HG03558 (cell line): Measurements from ENCODE around the gene CDK5RAP2.

Experiments
- ATAC-seq: cut with Tn5 transposase; IDR thresholded peaks from one replicate; pipeline ENCODE4 v1.9.1; 2021; ENCODE audit warnings: moderate number of reproducible peaks; ENCODE audit not compliant: unreplicated experiment; ENCODE audit errors: extremely low read depth

CDK5RAP2 gene

GRCh38 chr9:120389867-120390266 is 190.1 kb downstream of the CDK5RAP2 start:
- no peak for ATAC-seq

GRCh38 chr9:120389300-120389699 is 190.7 kb downstream of the CDK5RAP2 start:
- ATAC-seq: no peak

DNA sequence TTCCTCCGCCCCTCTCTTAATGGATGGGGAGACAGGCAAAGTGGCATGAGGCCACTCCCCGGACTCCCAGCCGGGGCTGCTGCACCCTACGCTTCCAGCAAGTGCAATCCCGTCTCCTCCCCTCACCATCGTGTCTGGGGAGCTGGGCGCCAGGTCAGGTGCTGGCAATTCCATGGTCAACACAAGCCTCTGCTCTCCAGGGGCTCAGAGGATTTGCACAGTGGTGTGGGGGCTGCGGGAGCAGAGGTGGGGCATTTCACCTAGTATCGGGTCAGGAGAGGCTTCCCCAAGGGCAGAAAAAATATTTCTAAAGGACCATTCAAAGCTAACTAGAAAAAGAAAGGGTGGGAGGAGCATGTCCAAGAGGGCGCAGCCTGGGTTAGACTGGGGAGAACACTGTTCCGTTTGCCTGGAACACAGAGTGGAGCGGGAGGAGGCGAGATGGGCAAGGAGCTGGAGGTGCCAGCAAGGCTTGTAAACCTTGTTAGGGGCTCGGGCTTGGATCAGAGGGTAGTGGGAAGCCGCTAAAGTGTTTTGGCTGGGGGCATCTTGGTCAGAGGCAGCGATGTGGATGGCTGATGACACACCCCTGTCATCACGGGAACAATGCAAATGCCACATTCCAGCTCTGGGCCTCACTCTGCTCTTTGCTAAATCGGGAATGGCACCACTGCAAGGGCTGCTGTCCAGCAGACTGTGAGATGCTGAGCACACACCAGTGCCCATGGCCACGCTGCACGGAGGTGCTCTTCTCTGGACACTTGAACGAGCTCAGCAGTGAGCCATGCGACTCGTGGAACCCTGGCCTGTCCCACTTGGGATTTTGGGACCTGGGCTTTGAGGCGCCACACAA is 191.7 kb downstream of the CDK5RAP2 start:
- no peak for ATAC-seq

- no peak for ATAC-seq
These were observed 192.5 kb downstream of the CDK5RAP2 start for GRCh38 chr9:120387257-120388002.

- no peak for ATAC-seq
These were observed 193.4 kb downstream of the CDK5RAP2 start for GRCh38 chr9:120386390-120387131.

- ATAC-seq: no peak
These were observed 194.2 kb downstream of the CDK5RAP2 start for GRCh38 chr9:120385606-120386389.

DNA sequence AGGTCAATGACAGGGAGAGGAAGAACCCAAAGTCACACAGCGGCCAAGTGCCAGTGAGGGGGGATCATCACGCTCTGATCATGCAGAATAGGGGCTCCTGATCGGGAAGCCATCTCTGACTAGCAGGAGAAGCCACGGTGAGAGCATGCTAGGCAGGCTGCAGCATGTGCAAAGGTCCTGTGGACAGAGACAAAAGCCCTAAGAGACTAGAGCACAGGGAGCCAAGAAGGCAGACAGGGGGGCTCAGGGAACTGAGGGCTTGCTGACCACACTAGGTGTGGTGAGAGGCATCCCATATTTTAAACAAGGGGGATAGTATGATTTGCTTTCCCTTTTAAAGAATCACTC is 195.1 kb downstream of the CDK5RAP2 start:
- no peak for ATAC-seq

DNA sequence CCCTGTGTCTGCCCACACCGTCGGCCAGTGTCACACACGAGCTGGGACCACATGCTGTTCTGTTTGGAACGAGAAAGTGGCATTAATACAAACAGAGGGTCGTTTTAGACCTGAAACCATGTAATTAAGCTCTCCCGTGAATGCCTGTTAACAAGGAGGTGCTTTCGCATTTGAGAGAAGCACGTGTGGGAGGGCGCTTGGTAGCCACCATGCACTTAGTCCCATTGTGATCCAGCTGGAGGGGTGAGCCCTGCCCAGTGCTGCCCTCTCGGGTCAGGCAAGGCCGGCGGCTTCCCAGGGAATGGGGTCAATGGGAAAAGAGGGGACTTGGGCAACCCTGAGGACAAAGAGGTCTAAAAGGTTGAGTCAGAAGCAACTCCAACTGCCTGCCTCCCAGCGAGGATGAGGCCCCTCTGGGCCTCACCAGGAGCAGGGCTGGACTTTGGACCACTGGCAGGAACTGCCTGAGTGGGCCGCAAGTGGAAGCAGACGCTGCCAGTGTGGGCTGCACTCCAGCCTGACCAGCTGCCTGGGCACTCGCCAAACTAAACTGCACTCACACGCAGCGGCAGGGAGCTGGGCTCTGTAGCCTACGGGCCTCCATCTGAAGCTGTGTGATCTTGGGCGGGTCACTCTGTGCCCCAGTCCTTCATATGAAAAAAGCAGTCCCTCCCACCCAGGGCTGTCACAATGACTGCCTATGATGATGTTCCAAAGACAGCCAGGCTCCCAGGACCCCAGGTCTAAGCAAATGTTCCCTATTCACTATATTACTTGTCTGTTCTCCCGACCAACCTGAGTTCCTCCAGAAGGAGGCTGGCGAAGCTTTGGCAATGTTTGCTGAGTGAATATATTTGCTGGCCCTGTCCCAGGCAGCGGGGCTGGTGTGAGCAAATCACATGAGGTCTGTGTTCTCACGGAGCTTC is 195.7 kb downstream of the CDK5RAP2 start:
- no peak for ATAC-seq

DNA sequence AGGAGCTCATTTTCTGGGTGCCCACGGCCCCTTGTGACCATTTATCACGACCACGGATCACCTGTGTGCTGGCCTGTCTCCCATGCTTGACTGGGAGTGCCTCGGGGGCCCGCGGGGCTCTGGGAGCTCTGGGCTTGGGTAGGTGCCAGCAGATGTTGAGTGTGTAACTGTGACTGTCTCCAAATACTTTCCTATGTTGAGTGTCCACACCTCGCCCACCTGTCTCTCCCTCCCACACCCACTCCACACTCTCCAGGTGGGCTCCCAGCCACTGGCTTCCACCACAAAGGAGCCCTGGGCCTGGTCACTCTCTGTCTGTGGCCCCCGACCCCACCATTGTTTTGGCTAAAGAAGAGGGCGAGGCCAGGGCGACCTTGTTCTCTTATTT is 196.4 kb downstream of the CDK5RAP2 start:
- ATAC-seq: no peak

- ATAC-seq: no peak
These were observed 197.5 kb downstream of the CDK5RAP2 start for GRCh38 chr9:120382453-120382852.

DNA sequence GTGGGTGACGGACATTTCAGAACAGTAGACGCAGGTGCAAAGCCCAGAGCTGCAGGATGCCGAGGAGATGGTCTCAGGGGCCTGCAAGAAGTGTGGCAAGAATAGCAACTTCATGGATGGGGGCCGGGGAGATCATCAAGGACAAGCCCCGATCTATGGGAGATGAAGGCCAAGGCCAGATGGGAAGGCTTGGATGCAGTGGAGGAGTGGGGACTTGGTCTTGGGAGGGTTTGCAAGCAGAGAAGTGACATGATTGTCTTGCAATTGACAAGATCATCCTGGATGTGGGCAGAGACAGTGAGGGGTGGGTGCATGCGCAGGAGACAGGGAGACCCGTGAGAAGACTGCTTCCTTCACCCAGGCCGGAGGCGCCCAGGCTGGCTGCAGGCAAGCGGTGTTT is 198.1 kb downstream of the CDK5RAP2 start:
- no peak for ATAC-seq

- no peak for ATAC-seq
These were observed 200.4 kb downstream of the CDK5RAP2 start for GRCh38 chr9:120379611-120380010.

- ATAC-seq: no peak
These were observed 201.3 kb downstream of the CDK5RAP2 start for GRCh38 chr9:120378680-120379079.

DNA sequence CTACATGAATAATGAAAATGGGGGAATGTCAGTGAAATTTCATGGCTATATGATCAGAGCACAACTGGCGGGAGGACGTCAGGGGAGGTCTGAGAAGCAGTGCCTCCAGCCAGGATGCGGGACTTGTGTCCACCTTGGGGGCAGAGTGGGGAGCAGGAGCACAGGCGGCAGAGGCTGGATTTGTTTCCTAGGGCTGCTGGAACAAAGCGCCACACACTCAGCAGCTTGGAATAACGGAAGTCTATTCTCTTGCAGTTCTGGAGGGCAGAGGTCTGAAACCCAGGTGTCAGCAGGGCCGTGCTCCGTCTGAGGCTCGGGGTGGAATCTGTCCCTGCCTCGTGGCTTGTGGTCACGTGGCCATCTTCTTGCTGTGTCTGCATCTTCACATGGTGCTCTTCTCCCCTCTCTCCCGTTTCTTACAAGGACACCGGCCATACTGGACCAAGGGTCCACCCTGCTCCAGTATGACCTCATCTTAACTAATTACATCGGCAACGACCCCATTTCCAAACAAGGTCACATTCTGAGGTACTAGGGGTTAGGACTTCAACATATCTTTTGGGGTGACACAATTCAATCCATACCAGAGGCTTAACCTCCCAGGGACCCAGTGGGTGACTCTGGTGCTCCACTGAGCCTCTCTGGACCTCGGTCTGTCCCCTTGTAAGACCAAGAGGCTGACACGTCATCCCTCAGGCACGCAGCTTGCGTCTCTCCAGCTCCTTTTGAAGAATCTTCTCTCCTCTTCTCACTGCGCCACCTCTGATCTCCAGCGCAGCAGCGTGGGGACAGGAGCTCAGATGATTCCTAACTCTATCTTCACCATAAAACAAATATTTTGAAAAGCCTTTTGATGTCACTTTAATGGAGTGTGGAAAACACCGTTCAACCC is 202.5 kb downstream of the CDK5RAP2 start:
- ATAC-seq: no peak

DNA sequence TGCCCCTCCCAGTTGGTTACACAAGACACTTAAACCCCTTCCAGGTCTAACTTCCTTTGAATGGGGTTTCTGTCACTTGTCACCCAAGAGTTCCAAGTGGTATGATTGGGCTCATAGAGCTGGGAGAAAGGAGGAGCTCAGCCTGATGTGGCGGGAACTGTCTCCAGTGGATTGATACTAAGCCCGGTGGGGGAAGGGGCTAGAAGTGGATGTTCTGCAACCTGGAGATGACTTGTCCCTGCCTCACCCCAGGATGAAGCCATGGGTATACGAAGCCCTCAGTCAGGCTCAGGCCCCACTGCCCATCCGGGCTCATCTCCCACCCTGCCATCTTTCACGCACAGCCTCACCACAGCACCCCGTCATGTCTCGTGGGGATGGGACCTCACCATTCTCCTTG is 203.9 kb downstream of the CDK5RAP2 start:
- ATAC-seq: no peak

DNA sequence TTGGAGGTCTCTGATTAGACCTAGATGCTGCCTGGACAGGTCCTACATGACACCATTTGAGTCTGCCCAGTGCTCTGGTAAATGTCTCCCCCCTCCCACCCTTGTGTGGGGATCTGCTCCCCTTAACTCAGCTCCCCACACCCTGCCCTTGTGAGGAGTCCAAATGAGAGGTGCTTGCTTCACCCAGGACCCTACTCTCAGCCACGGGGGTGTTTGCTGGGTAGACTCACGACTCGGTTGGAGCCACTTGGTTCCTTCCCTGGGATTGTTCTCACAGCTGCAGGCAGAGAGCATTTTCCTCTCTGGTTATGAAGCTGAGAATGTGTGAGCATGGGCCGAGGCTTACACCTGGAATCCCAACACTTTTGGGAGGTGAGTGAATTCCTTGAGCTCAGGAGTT is 204.7 kb downstream of the CDK5RAP2 start:
- ATAC-seq: no peak

DNA sequence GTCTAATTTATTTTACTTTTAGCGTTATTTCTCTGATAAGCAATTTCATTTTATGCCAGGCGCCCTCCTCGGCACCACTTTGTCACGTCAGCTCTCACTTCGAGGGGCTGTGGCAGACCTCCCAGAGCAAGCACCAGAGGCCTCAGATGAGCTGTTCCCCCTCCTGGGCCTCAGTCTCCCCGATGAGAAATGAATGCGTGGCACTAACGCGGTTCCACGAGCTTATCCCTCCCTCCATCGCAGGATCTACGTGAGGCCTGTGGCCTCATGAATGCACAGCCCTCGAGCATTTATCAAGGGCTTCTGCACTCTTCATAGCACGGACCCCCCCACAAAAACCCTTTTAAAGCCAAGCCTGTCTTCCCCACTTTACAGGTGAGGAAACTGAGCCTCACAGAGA is 205.2 kb downstream of the CDK5RAP2 start:
- ATAC-seq: no peak

DNA sequence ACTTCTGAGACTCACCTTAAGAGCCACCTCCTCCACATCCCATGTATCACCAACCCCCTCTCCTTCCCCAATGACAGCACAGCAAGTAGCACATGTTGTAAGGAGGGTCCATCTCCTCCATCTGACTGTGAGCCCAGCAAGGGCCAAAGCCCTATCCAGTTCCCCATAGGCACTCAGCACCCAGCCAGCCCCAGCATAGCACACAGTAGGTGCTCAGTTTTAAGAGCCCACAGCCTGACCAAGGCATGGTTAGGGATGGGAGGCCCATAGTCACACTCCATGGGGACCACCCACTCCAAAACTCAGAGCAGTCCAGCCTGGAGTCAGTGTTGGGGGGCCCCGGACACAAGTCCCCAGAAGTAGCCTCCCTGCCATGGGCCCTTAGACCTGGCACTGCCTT is 205.7 kb downstream of the CDK5RAP2 start:
- no peak for ATAC-seq
